Measurements from ENCODE around the gene DENND2C.

DNA sequence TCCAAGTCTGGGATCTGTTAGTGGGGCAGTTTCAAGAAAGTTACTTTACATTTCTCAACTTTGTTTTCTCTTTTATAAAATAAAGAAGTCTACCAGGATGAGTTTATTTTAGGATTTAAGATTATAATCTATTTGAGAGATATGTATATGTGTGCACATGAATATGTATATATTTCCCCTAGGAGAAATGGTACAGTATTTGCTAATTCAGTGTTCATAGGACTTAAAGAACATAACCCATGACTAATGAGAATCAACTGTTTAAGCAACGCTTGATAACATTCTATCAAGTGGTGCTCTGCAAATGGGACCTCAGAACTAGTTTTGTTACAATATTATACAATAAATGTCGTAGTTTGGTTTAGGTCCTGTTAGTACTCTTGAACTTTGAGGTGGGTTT lies 95.5 kb downstream of the DENND2C start:
- TF ChIP-seq, protein P1, sequence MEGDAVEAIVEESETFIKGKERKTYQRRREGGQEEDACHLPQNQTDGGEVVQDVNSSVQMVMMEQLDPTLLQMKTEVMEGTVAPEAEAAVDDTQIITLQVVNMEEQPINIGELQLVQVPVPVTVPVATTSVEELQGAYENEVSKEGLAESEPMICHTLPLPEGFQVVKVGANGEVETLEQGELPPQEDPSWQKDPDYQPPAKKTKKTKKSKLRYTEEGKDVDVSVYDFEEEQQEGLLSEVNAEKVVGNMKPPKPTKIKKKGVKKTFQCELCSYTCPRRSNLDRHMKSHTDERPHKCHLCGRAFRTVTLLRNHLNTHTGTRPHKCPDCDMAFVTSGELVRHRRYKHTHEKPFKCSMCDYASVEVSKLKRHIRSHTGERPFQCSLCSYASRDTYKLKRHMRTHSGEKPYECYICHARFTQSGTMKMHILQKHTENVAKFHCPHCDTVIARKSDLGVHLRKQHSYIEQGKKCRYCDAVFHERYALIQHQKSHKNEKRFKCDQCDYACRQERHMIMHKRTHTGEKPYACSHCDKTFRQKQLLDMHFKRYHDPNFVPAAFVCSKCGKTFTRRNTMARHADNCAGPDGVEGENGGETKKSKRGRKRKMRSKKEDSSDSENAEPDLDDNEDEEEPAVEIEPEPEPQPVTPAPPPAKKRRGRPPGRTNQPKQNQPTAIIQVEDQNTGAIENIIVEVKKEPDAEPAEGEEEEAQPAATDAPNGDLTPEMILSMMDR (conservative IDR thresholded peaks at IDR 0.05): no peak
- TF ChIP-seq EZH2 (IDR thresholded peaks at IDR 0.05; ENCODE audit: low read depth): no peak

All from PC-9 (cell line).